GM12878 (cell line): ENCODE results near the gene THSD4. TPM values are rescaled to one million over a fixed set of nuclear protein-coding genes. Genes with fewer than 3 reads are reported as not detected.

Experiments
- ATAC-seq: fragments of 200-7000 bp; cut with Tn5 transposase; 3 replicates; pipeline ENCODE4 v1.9.1; 2020; ENCODE audit warnings: mild to moderate bottlenecking, moderate library complexity
- BruUV-seq: library from RNA; stranded (reverse); fragments of 400-500 nt; replicated peaks from 2 replicates; lab custom pipeline; 2021; lab: Mats Ljungman, UMichigan
- CTCF ChIA-PET: fragments of 300-600 bp; sonication (Branson Sonifier 250); formaldehyde crosslinking; extraction: SDS; loops from one replicate; lab custom pipeline; 2021; ENCODE audit warnings: inconsistent platforms; lab: Yijun Ruan, JAX
- POLR2A ChIA-PET: fragments of 350-600 bp; formaldehyde crosslinking; extraction: SDS; loops from one replicate; lab custom pipeline; 2021; ENCODE audit warnings: inconsistent platforms; lab: Charles Lee
- RAD21 ChIA-PET: fragments of 300-600 bp; sonication (Branson Sonifier 250); formaldehyde crosslinking; loops from one replicate; lab custom pipeline; 2023; ENCODE audit warnings: antibody characterized with exemption; ENCODE audit not compliant: unreplicated experiment; lab: Charles Lee
- SMC1A ChIA-PET: fragments of 300-600 bp; sonication (Branson Sonifier 250); formaldehyde crosslinking; loops from one replicate; lab custom pipeline; 2023; ENCODE audit not compliant: unreplicated experiment, uncharacterized antibody; lab: Charles Lee
- DNase-seq: peaks from one replicate; pipeline ENCODE4 v3.0.0-alpha.2; 2011; ENCODE audit warnings: low read depth, low spot score
- FAIRE-seq: peaks from 3 replicates; lab custom pipeline; 2011; peaks lifted over from hg19 to GRCh38; lab: Jason Lieb, UNC
- H2AFZ ChIP-seq: 2 replicates; pipeline ENCODE4 v1.6.0; 2011; ENCODE audit warnings: low read depth, low read length, control low read depth; ENCODE audit not compliant: control insufficient read depth
- H3K27ac ChIP-seq: 2 replicates; pipeline ENCODE4 v1.5.1; 2011; ENCODE audit warnings: control low read depth; ENCODE audit not compliant: control insufficient read depth, insufficient read depth
- H3K27me3 ChIP-seq, 2 experiments: replicated peaks in 1 of 2; 2 replicates each; pipeline versions ENCODE4 v1.6.0 to v1.6.1; 2011; ENCODE audit warnings: low read length in 1 of 2; ENCODE audit not compliant: control insufficient read depth in 2 of 2, insufficient read depth in 2 of 2
- H3K36me3 ChIP-seq, 2 experiments: 2 replicates each; pipeline ENCODE4 v1.5.1; 2011; ENCODE audit warnings: low read length in 1 of 2; ENCODE audit not compliant: control insufficient read depth in 2 of 2, insufficient read depth in 2 of 2
- H3K4me1 ChIP-seq: 2 replicates; pipeline ENCODE4 v1.6.1; 2011; ENCODE audit warnings: mild to moderate bottlenecking, low read length, moderate library complexity, mixed read lengths; ENCODE audit not compliant: control insufficient read depth, insufficient read depth
- H3K4me2 ChIP-seq: 2 replicates; pipeline ENCODE4 v1.6.0; 2011; ENCODE audit warnings: control low read depth; ENCODE audit not compliant: control insufficient read depth, insufficient read depth
- H3K4me3 ChIP-seq: fragments of 200-600 bp; sonication (generic); 2 replicates; pipeline ENCODE4 v1.5.1; 2016
- H3K79me2 ChIP-seq: 2 replicates; pipeline ENCODE4 v1.6.0; 2011; ENCODE audit warnings: low read length; ENCODE audit not compliant: control insufficient read depth, insufficient read depth
- H3K9ac ChIP-seq: 2 replicates; pipeline ENCODE4 v1.8.0; 2011; ENCODE audit warnings: low read length, control low read depth, mixed read lengths; ENCODE audit not compliant: control insufficient read depth, insufficient read depth
- H3K9me3 ChIP-seq: replicated peaks from 3 replicates; pipeline ENCODE4 v1.5.1; 2011; ENCODE audit warnings: mild to moderate bottlenecking, low read length; ENCODE audit not compliant: control insufficient read depth, insufficient read depth
- H4K20me1 ChIP-seq: 2 replicates; pipeline ENCODE4 v1.6.0; 2011; ENCODE audit not compliant: control insufficient read depth, insufficient read depth
- BCL11A ChIP-seq: IDR thresholded peaks from 2 replicates; pipeline ENCODE4 v1.6.1; 2011; ENCODE audit warnings: low read depth, low read length
- E2F8 ChIP-seq: fragments of 450-650 bp; IDR thresholded peaks from 2 replicates; pipeline ENCODE4 v1.6.1; 2018; ENCODE audit warnings: mild to moderate bottlenecking, low read depth, moderate library complexity; ENCODE audit not compliant: partially characterized antibody
- EGR1 ChIP-seq, 2 experiments: IDR thresholded peaks; 1 replicate in 1 of 2; 2 replicates in 1 of 2; pipeline ENCODE4 v1.6.1; 2011 to 2012; ENCODE audit warnings: low read depth in 2 of 2, low read length in 2 of 2, borderline replicate concordance in 1 of 2, mild to moderate bottlenecking in 1 of 2, moderate library complexity in 1 of 2
- HDAC6 ChIP-seq: fragments of 200-600 bp; sonication (generic); IDR thresholded peaks from one replicate; pipeline ENCODE4 v1.8.0; 2017; ENCODE audit warnings: antibody characterized with exemption; ENCODE audit not compliant: unreplicated experiment
- JUND ChIP-seq: IDR thresholded peaks from 2 replicates; pipeline ENCODE4 v1.6.1; 2012; ENCODE audit warnings: low read depth, mild to moderate bottlenecking, low read length, improper control_type of control experiment, moderate library complexity
- KLF5 ChIP-seq: fragments of 450-650 bp; IDR thresholded peaks from 2 replicates; pipeline ENCODE4 v1.6.1; 2014; ENCODE audit warnings: mild to moderate bottlenecking; ENCODE audit not compliant: partially characterized antibody
- MEF2A ChIP-seq: IDR thresholded peaks from 2 replicates; pipeline ENCODE4 v1.6.1; 2011; ENCODE audit warnings: low read depth, mild to moderate bottlenecking, low read length, moderate library complexity; ENCODE audit not compliant: insufficient read depth
- MYB ChIP-seq: fragments of 150-350 bp; IDR thresholded peaks from 2 replicates; pipeline ENCODE4 v1.6.1; 2014; ENCODE audit warnings: mild to moderate bottlenecking, low read depth, low read length, borderline replicate concordance
- NR2C1 ChIP-seq: fragments of 450-650 bp; IDR thresholded peaks from 2 replicates; pipeline ENCODE4 v1.6.1; 2017; ENCODE audit warnings: antibody characterized with exemption, mild to moderate bottlenecking, moderate library complexity
- NR2F1 ChIP-seq: fragments of 450-650 bp; conservative IDR thresholded peaks from 2 replicates; pipeline ENCODE4 v1.6.1; 2017; ENCODE audit warnings: mild to moderate bottlenecking
- PBX3 ChIP-seq: IDR thresholded peaks from 2 replicates; pipeline ENCODE4 v1.6.1; 2011; ENCODE audit warnings: mild to moderate bottlenecking, low read depth, low read length, moderate library complexity; ENCODE audit not compliant: insufficient replicate concordance
- SIN3A ChIP-seq: IDR thresholded peaks from 2 replicates; pipeline ENCODE4 v1.6.1; 2012; ENCODE audit warnings: low read depth, low read length, improper control_type of control experiment
- SMARCA5 ChIP-seq: fragments of 450-650 bp; IDR thresholded peaks from 2 replicates; pipeline ENCODE4 v1.6.1; 2017; ENCODE audit warnings: mild to moderate bottlenecking
- TCF3 ChIP-seq: IDR thresholded peaks from 2 replicates; pipeline ENCODE4 v1.6.1; 2012; ENCODE audit warnings: low read depth, mild to moderate bottlenecking, low read length, borderline replicate concordance; ENCODE audit not compliant: insufficient read depth
- USF1 ChIP-seq: IDR thresholded peaks from 2 replicates; pipeline ENCODE4 v1.6.1; 2011; ENCODE audit warnings: borderline replicate concordance, low read depth, mild to moderate bottlenecking, moderate library complexity, mixed read lengths, low read length; ENCODE audit not compliant: insufficient read depth; ENCODE audit errors: extremely low read length
- WGBS: methylation state at CpG from one replicate; pipeline ENCODE4 v1.1.6; 2016; ENCODE audit warnings: low lambda C conversion rate; ENCODE audit not compliant: insufficient replicate concordance, insufficient coverage; ENCODE audit errors: missing lambda C conversion rate; 5-methylcytosine and 5-hydroxymethylcytosine counted together
- in situ Hi-C: fragments of 300-500 bp; cut with MboI; formaldehyde crosslinking; loops from 9 replicates; pipeline ENCODE4 v1.14.3; 2018; ENCODE audit warnings: mixed read lengths
- intact Hi-C: fragments of 100-400 bp; cut with micrococcal nuclease; formaldehyde crosslinking; loops from one replicate; pipeline ENCODE4 v1.14.2; 2022; ENCODE audit not compliant: unreplicated experiment
- polyA plus RNA-seq, 11 experiments: library from polyadenylated mRNA; depleted of rRNA in 4 of 11; unstranded in 6 of 11; stranded (reverse) in 5 of 11; fragments of >200 nt; fragmentation: Nextera tagmentation in 4 of 11; fragmentation: Illumina TruSeq in 1 of 11; extraction: Ambion mirVana in 4 of 11; extraction: Trizol in 1 of 11; gene quantifications; 1 replicate in 1 of 11; 2 replicates in 10 of 11; pipeline versions ENCODE4 v1.2.1 to v1.2.3, GENCODE V29; 2011 to 2016; ENCODE audit warnings: inconsistent platforms in 2 of 11, missing spikeins in 2 of 11, low read depth in 1 of 11
- total RNA-seq, 4 experiments: library from RNA; depleted of rRNA in 3 of 4; stranded (reverse); fragments of >200 nt in 3 of 4; fragmentation: Illumina TruSeq in 1 of 4; extraction: Trizol in 1 of 4; gene quantifications; 2 replicates each; pipeline versions ENCODE4 v1.2.1 to v1.2.3, GENCODE V29; 2013 to 2021

Gene THSD4
- total and polyA plus RNA-seq, 10 of the 15 experiments (the other 5 are each of a cell fraction or from before 2014, with no cell fraction given), result 0.04 to 0.13 (median 0.05) TPM; not detected in 7

- Histone ChIP-seq H3K36me3 (no peaks in the 10 kb centered on the region), H3K4me3 (no peak overlapping the region), H2AFZ (no peak overlapping the region), H3K4me2 (no peak overlapping the region), H3K27me3 (no peaks in the 10 kb centered on the region; a peak in 1 of 4 replicates), H3K27ac (no peak overlapping the region), H3K9me3 (no peaks in the 10 kb centered on the region), H3K4me1 (no peaks in the 10 kb centered on the region), H4K20me1 (no peaks in the 10 kb centered on the region), H3K79me2 (no peaks in the 10 kb centered on the region), H3K9ac (no peak overlapping the region)
- FAIRE-seq, result no peak
- BruUV-seq, result no TSS peak
- TF ChIP-seq EGR1 (IDR thresholded peaks at IDR 0.05; ENCODE audit: borderline replicate concordance in 1 of 2, low read depth in 2 of 2, low read length in 2 of 2) (no peak), SIN3A (no peak), SMARCA5 (no peak), NR2C1 (no peak), BCL11A (no peak), USF1 (no peak), MEF2A (no peak), HDAC6 (no peak), PBX3 (no peak), MYB (no peak), E2F8 (no peak), TCF3 (no peak), NR2F1 (no peak), KLF5 (no peak), JUND (no peak)
- ATAC-seq, result no peak
- intact Hi-C loops, result no loop called here
- ChIA-PET SMC1A (interaction anchor here (1.6 kb wide), 1 partner anchor 318 kb away, joined by 3 read pairs; no protein-coding TSS in a partner anchor), POLR2A (no interaction called here), CTCF (interaction anchor here (1.9 kb wide), 1 partner anchor 612 kb away, joined by 4 read pairs; no protein-coding TSS in a partner anchor), RAD21 (no interaction called here)
- DNase-seq, result no peak
- WGBS, result 70% methylated on average over 3 of the region's 3 CpGs
- in situ Hi-C loops, result loop anchor here (25.0 kb wide), 2 partner anchors 325 to 475 kb away; partner anchors contain the start of gene THSD4
These were observed 321.6 kb downstream of the THSD4 start for GRCh38 chr15:71436854-71437253.
